Epithelial cell of esophagus (primary cell): ENCODE data around the gene UBE2H.
"Not testable (repeated sequence)": the region's sequence is repeated elsewhere in the genome, so short reads cannot be mapped to it uniquely, and the experiment has no call there.

Experiments used
- DNase-seq: peaks from one replicate; pipeline ENCODE4 v3.0.0; 2010; ENCODE audit warnings: low read depth
- H3K4me3 ChIP-seq: 2 replicates; pipeline ENCODE4 v1.5.1; 2011; ENCODE audit warnings: mild to moderate bottlenecking, low read length, control low read depth
- TF ChIP-seq, protein P1 (sequence below): IDR thresholded peaks from 2 replicates; pipeline ENCODE4 v1.5.1; 2011; ENCODE audit warnings: low read depth, mild to moderate bottlenecking, low read length, control low read depth, inconsistent platforms; ENCODE audit not compliant: insufficient read depth; ENCODE audit errors: missing control alignments

Gene UBE2H

DNA sequence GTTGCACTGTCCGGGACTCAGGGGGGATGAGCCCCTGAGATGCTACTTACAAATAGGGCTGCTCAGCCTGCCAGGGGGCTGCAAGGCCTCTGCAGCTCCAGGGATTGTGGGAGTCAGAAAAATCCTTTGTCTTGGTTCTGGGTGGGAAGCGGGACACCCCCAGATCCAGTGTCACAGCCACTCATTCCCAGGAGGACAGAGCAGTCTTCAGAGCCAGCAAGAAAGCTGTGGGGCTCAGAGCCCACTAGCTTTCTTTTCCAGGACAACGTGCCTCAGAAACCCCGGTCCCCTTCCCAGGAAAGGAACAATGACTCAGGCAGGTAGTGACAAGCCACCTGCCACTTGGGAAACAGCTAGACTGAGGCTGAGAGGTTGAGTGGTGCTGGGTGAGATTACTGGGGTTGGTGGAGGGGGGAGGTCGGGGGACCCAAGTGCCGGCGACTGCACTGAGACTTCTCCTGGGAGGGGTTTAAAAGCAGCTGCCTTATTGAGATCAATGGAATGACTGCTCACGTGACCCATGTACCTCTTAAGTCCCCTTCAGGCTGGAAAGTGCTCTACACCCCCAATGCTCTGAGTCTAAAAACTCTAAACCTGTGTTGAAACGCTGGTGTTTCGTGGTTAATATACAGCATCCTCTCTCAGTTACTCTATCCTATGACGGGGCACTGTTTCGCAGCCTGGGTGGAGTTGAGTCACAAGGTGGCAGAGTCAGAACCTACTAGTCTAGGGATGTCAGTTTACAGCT, 123.6 kb downstream of the UBE2H start:
- TF ChIP-seq, protein P1, sequence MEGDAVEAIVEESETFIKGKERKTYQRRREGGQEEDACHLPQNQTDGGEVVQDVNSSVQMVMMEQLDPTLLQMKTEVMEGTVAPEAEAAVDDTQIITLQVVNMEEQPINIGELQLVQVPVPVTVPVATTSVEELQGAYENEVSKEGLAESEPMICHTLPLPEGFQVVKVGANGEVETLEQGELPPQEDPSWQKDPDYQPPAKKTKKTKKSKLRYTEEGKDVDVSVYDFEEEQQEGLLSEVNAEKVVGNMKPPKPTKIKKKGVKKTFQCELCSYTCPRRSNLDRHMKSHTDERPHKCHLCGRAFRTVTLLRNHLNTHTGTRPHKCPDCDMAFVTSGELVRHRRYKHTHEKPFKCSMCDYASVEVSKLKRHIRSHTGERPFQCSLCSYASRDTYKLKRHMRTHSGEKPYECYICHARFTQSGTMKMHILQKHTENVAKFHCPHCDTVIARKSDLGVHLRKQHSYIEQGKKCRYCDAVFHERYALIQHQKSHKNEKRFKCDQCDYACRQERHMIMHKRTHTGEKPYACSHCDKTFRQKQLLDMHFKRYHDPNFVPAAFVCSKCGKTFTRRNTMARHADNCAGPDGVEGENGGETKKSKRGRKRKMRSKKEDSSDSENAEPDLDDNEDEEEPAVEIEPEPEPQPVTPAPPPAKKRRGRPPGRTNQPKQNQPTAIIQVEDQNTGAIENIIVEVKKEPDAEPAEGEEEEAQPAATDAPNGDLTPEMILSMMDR = no peak
- peak; percentile 63 for DNase-seq
- no peak overlapping the region for H3K4me3 ChIP-seq

- H3K4me3 ChIP-seq = no peak overlapping the region
- no peak for DNase-seq
- TF ChIP-seq, protein P1 = no peak
Observed at GRCh38 chr7:129828078-129828762, 124.5 kb downstream of the UBE2H start.

DNA sequence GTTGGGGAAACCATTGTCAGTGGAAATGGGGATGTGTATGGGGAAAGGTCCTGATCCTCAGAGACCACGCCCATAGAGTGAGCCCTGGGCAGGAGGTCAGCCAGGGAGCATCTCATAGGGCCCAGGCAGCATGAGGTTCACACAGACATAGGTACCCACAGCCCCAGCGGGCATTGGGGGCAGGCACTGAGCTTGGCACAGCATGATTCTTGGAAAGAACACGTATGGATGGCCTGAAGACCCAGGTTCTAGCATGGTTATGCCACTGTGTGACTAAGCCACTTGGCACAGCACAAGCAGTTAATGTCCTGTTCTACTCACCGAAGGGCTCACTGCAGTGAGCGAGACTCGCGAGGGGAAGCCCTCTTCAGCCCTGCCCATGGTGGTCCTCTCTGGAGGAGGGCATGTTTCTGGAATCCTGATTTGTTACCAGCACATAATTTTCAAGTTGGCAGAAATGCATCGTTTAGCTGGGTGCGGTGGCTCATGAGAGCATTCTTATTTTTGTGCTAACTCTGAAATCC, 125.2 kb downstream of the UBE2H start:
- no peak overlapping the region for H3K4me3 ChIP-seq
- TF ChIP-seq, protein P1 = no peak
- no peak for DNase-seq

DNA sequence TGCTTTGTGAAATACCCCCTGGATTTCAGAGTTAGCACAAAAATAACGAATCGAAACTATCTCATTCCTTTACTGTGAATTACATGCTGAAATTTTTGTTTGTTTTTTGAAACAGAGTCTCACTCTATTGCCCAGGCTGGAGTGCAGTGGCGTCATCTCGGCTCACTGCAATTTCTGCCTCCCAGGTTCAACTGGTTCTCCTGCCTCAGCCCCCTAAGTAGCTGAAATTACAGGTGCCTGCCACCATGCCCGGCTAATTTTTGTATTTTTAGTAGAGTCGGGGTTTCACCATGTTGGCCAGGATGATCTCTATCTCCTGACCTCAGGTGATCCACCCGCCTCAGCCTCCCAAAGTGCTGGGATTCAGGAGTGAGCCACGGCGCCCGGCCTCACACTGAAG, 125.9 kb downstream of the UBE2H start:
- not testable (repeated sequence) for DNase-seq, H3K4me3 ChIP-seq

DNA sequence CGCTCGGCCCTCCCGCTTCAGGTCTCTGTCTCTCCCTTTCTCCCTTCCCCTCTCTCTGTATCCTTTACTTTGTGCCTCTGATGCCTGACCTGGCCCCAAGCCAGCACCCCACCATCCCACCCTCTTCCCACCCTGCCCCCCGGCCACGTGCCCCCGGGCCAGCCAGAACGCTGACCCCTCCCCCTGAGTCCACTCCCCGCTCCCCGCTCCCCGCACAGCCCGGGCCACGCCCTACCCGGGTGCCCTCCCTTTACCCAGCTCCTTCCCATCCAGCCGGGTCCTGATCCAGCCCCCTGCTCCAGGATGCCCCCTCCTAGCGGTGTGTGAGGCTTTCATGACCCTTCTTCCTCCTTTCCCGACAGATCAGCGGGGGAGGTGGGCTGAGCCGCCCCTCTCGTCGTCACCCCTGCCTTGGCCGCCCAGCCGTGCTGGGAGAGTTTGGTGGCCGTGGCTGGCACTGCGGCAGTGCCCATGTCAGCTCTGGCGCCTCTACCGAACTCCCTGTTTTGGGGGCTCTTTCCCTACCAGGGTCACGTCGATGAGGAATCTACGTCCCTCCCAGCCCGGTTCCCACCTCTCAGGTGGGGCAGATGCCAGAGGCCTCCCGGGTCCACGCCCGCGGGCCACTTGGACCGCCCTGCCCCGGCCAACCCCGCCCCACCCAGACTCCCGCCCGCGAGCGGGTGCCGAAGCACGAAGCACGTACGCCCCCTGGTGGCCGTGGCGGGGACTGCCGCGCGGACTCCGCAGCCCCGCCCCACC, 127.4 kb downstream of the UBE2H start:
- H3K4me3 ChIP-seq = peak overlapping the region; percentile 59
- DNase-seq = peak; percentile 72
- TF ChIP-seq, protein P1 = peak; percentile 30

- H3K4me3 ChIP-seq = peak overlapping the region; percentile 59
- peak; percentile 68 for DNase-seq
- TF ChIP-seq, protein P1 = peak; percentile 41
Observed at GRCh38 chr7:129824291-129825208, 128.2 kb downstream of the UBE2H start.

DNA sequence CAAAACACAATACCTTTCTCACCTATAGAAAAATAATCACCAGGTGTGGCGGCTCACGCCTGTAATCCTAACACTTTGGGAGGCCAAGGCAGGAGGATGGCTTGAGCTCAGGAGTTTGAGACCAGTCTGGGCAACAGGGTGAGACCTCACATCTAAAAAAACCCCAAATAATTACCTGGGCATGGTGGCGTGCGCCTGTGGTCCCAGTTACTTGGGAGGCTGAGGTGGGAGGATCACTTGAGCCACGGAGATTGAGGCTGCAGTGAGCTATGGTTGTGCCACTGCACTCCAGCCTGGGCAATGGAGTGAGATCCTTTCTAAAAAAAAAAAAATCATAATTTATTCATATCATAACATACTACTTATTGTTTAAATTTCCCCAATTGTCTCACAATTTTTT, 129.6 kb downstream of the UBE2H start:
- not testable (repeated sequence) for DNase-seq, H3K4me3 ChIP-seq
